ENCODE data around the gene OFD1.

- no peak for TF ChIP-seq CTCF (IDR thresholded peaks at IDR 0.05)
- no peak for TF ChIP-seq POLR2A (IDR thresholded peaks at IDR 0.05)
These were observed 24.7 kb downstream of the OFD1 start for GRCh38 chrX:13759152-13759718.

Data from right lobe of liver (tissue), 4 donors.